Activated naive CD8-positive, alpha-beta T cell (primary cell): ENCODE data around the gene PBX1.
"Not testable (repeated sequence)": the region's sequence is repeated elsewhere in the genome, so short reads cannot be mapped to it uniquely, and the experiment has no call there.

Source experiments
- H3K27ac Mint-ChIP-seq: one replicate; pipeline ENCODE4 v1.8.0; 2021; ENCODE audit warnings: mixed read lengths
- H3K27me3 Mint-ChIP-seq: one replicate; pipeline ENCODE4 v1.8.0; 2021; ENCODE audit warnings: mixed read lengths
- H3K36me3 Mint-ChIP-seq: one replicate; pipeline ENCODE4 v1.8.0; 2021; ENCODE audit warnings: mixed read lengths
- H3K4me1 Mint-ChIP-seq: one replicate; pipeline ENCODE4 v1.8.0; 2021; ENCODE audit warnings: low read depth, mixed read lengths
- H3K4me3 Mint-ChIP-seq: one replicate; pipeline ENCODE4 v1.8.0; 2021; ENCODE audit warnings: mild to moderate bottlenecking, mixed read lengths
- H3K9me3 Mint-ChIP-seq: one replicate; pipeline ENCODE4 v1.8.0; 2021; ENCODE audit warnings: low read depth, mixed read lengths

PBX1 gene

GRCh38 chr1:164595212-164595611 lies 36.2 kb downstream of the PBX1 start:
- Mint-ChIP-seq H3K27me3 (peaks cover 2% of the 10 kb centered on the region), H3K27ac (no peak overlapping the region), H3K4me1 (no peaks in the 10 kb centered on the region), H3K9me3 (no peaks in the 10 kb centered on the region), H3K36me3 (no peaks in the 10 kb centered on the region), H3K4me3 (no peak overlapping the region)

GRCh38 chr1:164596172-164596571 lies 37.2 kb downstream of the PBX1 start:
- no peak overlapping the region for H3K27ac Mint-ChIP-seq
- no peaks in the 10 kb centered on the region for H3K9me3 Mint-ChIP-seq
- H3K4me1 Mint-ChIP-seq, result no peaks in the 10 kb centered on the region
- no peaks in the 10 kb centered on the region for H3K27me3 Mint-ChIP-seq
- H3K4me3 Mint-ChIP-seq, result no peak overlapping the region
- no peaks in the 10 kb centered on the region for H3K36me3 Mint-ChIP-seq

- Mint-ChIP-seq H3K36me3 (no peaks in the 10 kb centered on the region), H3K27ac (no peak overlapping the region), H3K4me3 (no peak overlapping the region), H3K4me1 (no peaks in the 10 kb centered on the region), H3K9me3 (no peaks in the 10 kb centered on the region), H3K27me3 (no peaks in the 10 kb centered on the region)
These were observed 39.7 kb downstream of the PBX1 start for GRCh38 chr1:164598719-164599118.

- no peak overlapping the region for H3K27ac Mint-ChIP-seq
- H3K4me3 Mint-ChIP-seq, result no peak overlapping the region
- no peaks in the 10 kb centered on the region for H3K27me3 Mint-ChIP-seq
- H3K4me1 Mint-ChIP-seq, result no peaks in the 10 kb centered on the region
- no peaks in the 10 kb centered on the region for H3K9me3 Mint-ChIP-seq
- H3K36me3 Mint-ChIP-seq, result no peaks in the 10 kb centered on the region
These were observed 40.3 kb downstream of the PBX1 start for GRCh38 chr1:164599272-164599671.

GRCh38 chr1:164601399-164602100 lies 42.6 kb downstream of the PBX1 start:
- Mint-ChIP-seq H3K4me3 (no peak overlapping the region), H3K4me1 (no peaks in the 10 kb centered on the region), H3K36me3 (no peaks in the 10 kb centered on the region), H3K9me3 (no peaks in the 10 kb centered on the region), H3K27me3 (no peaks in the 10 kb centered on the region), H3K27ac (no peak overlapping the region)

GRCh38 chr1:164602101-164602422 lies 43.1 kb downstream of the PBX1 start:
- no peaks in the 10 kb centered on the region for H3K9me3 Mint-ChIP-seq
- no peaks in the 10 kb centered on the region for H3K36me3 Mint-ChIP-seq
- H3K4me1 Mint-ChIP-seq, result no peaks in the 10 kb centered on the region
- H3K27me3 Mint-ChIP-seq, result no peaks in the 10 kb centered on the region
- H3K4me3 Mint-ChIP-seq, result no peak overlapping the region
- no peak overlapping the region for H3K27ac Mint-ChIP-seq

- H3K4me1 Mint-ChIP-seq, result no peaks in the 10 kb centered on the region
- no peaks in the 10 kb centered on the region for H3K9me3 Mint-ChIP-seq
- H3K4me3 Mint-ChIP-seq, result no peak overlapping the region
- no peaks in the 10 kb centered on the region for H3K27me3 Mint-ChIP-seq
- H3K36me3 Mint-ChIP-seq, result no peaks in the 10 kb centered on the region
- H3K27ac Mint-ChIP-seq, result no peak overlapping the region
These were observed 43.6 kb downstream of the PBX1 start for GRCh38 chr1:164602480-164603093.

GRCh38 chr1:164603805-164604204 lies 44.8 kb downstream of the PBX1 start:
- not testable (repeated sequence) for H3K9me3 Mint-ChIP-seq, H3K27ac Mint-ChIP-seq, H3K4me3 Mint-ChIP-seq, H3K27me3 Mint-ChIP-seq, H3K4me1 Mint-ChIP-seq, H3K36me3 Mint-ChIP-seq

- Mint-ChIP-seq H3K27me3 (no peaks in the 10 kb centered on the region), H3K36me3 (no peaks in the 10 kb centered on the region), H3K27ac (no peak overlapping the region), H3K4me1 (no peaks in the 10 kb centered on the region), H3K4me3 (no peak overlapping the region), H3K9me3 (no peaks in the 10 kb centered on the region)
These were observed 45.6 kb downstream of the PBX1 start for GRCh38 chr1:164604541-164604940.

- Mint-ChIP-seq H3K27me3 (no peaks in the 10 kb centered on the region), H3K4me3 (no peak overlapping the region), H3K27ac (no peak overlapping the region), H3K36me3 (no peaks in the 10 kb centered on the region), H3K9me3 (no peaks in the 10 kb centered on the region), H3K4me1 (no peaks in the 10 kb centered on the region)
These were observed 46.5 kb downstream of the PBX1 start for GRCh38 chr1:164605254-164606091.

- H3K9me3 Mint-ChIP-seq, result no peaks in the 10 kb centered on the region
- H3K27ac Mint-ChIP-seq, result no peak overlapping the region
These were observed 48.4 kb downstream of the PBX1 start for GRCh38 chr1:164607351-164607750.

GRCh38 chr1:164608651-164609057 lies 49.7 kb downstream of the PBX1 start:
- Mint-ChIP-seq H3K27me3 (no peaks in the 10 kb centered on the region), H3K36me3 (no peaks in the 10 kb centered on the region), H3K4me3 (no peak overlapping the region), H3K9me3 (no peaks in the 10 kb centered on the region), H3K4me1 (no peaks in the 10 kb centered on the region), H3K27ac (no peak overlapping the region)

More at GRCh38 chr1:164607351-164607750, 48.4 kb downstream of the PBX1 start:
- H3K4me1 Mint-ChIP-seq, result no peaks in the 10 kb centered on the region
- no peaks in the 10 kb centered on the region for H3K27me3 Mint-ChIP-seq
- no peaks in the 10 kb centered on the region for H3K36me3 Mint-ChIP-seq
- H3K4me3 Mint-ChIP-seq, result no peak overlapping the region

GRCh38 chr1:164609089-164609488 lies 50.1 kb downstream of the PBX1 start:
- H3K4me1 Mint-ChIP-seq, result no peaks in the 10 kb centered on the region

GRCh38 chr1:164610538-164611222 lies 51.7 kb downstream of the PBX1 start:
- Mint-ChIP-seq H3K4me1 (no peaks in the 10 kb centered on the region), H3K27ac (no peak overlapping the region), H3K9me3 (no peaks in the 10 kb centered on the region), H3K4me3 (no peak overlapping the region), H3K36me3 (no peaks in the 10 kb centered on the region), H3K27me3 (no peaks in the 10 kb centered on the region)

More at GRCh38 chr1:164609089-164609488, 50.1 kb downstream of the PBX1 start:
- Mint-ChIP-seq H3K4me3 (no peak overlapping the region), H3K9me3 (no peaks in the 10 kb centered on the region), H3K27ac (no peak overlapping the region), H3K36me3 (no peaks in the 10 kb centered on the region), H3K27me3 (no peaks in the 10 kb centered on the region)
